HEK293 (cell line): Measurements from ENCODE around the gene ABHD12B.

Source experiments
- IKZF3 ChIP-seq: fragments of 450-650 bp; IDR thresholded peaks from 2 replicates; pipeline ENCODE4 v1.5.0; 2018; ENCODE audit warnings: missing biosample characterization, mild to moderate bottlenecking, missing genetic modification characterization, moderate library complexity
- KLF10 ChIP-seq: fragments of 450-650 bp; IDR thresholded peaks from 2 replicates; pipeline ENCODE4 v1.5.1; 2018; ENCODE audit warnings: missing biosample characterization, mild to moderate bottlenecking, missing genetic modification characterization
- TRIM28 ChIP-seq: IDR thresholded peaks from 2 replicates; pipeline ENCODE4 v1.6.1; 2011; ENCODE audit warnings: low read length, control low read depth, borderline replicate concordance
- WT1 ChIP-seq: fragments of 450-650 bp; formaldehyde crosslinking; IDR thresholded peaks from 2 replicates; pipeline ENCODE4 v1.5.1; 2016; ENCODE audit warnings: missing biosample characterization, missing genetic modification characterization
- ZBTB1 ChIP-seq: fragments of 450-650 bp; formaldehyde crosslinking; IDR thresholded peaks from 2 replicates; pipeline ENCODE4 v1.5.1; 2016; ENCODE audit warnings: missing biosample characterization, missing genetic modification characterization
- ZBTB8A ChIP-seq: fragments of 450-650 bp; formaldehyde crosslinking; IDR thresholded peaks from 2 replicates; pipeline ENCODE4 v1.5.1; 2016; ENCODE audit warnings: missing biosample characterization, missing genetic modification characterization
- ZEB2 ChIP-seq: fragments of 450-650 bp; formaldehyde crosslinking; IDR thresholded peaks from 2 replicates; pipeline ENCODE4 v1.5.1; 2016; ENCODE audit warnings: missing biosample characterization, missing genetic modification characterization
- ZIC2 ChIP-seq: fragments of 450-650 bp; formaldehyde crosslinking; IDR thresholded peaks from 2 replicates; pipeline ENCODE4 v1.5.1; 2016; ENCODE audit warnings: missing biosample characterization, missing genetic modification characterization
- ZNF155 ChIP-seq: fragments of 450-650 bp; formaldehyde crosslinking; IDR thresholded peaks from 2 replicates; pipeline ENCODE4 v1.5.1; 2016; ENCODE audit warnings: missing biosample characterization, missing genetic modification characterization
- ZNF169 ChIP-seq: fragments of 450-650 bp; formaldehyde crosslinking; IDR thresholded peaks from 2 replicates; pipeline ENCODE4 v1.5.1; 2016; ENCODE audit warnings: missing biosample characterization, missing genetic modification characterization
- ZNF175 ChIP-seq: fragments of 450-650 bp; formaldehyde crosslinking; IDR thresholded peaks from 2 replicates; pipeline ENCODE4 v1.5.1; 2016; ENCODE audit warnings: missing biosample characterization, missing genetic modification characterization
- ZNF202 ChIP-seq: fragments of 450-650 bp; formaldehyde crosslinking; IDR thresholded peaks from 2 replicates; pipeline ENCODE4 v1.5.1; 2016; ENCODE audit warnings: missing biosample characterization, missing genetic modification characterization, borderline replicate concordance
- ZNF324 ChIP-seq: fragments of 450-650 bp; formaldehyde crosslinking; IDR thresholded peaks from 2 replicates; pipeline ENCODE4 v1.5.1; 2016; ENCODE audit warnings: missing biosample characterization, missing genetic modification characterization
- ZNF37A ChIP-seq: fragments of 450-650 bp; IDR thresholded peaks from 2 replicates; pipeline ENCODE4 v1.5.1; 2018; ENCODE audit warnings: missing biosample characterization, missing genetic modification characterization
- ZNF423 ChIP-seq: fragments of 450-650 bp; formaldehyde crosslinking; IDR thresholded peaks from 2 replicates; pipeline ENCODE4 v1.5.1; 2016; ENCODE audit warnings: missing biosample characterization, missing genetic modification characterization
- ZNF596 ChIP-seq: fragments of 450-650 bp; IDR thresholded peaks from 2 replicates; pipeline ENCODE4 v1.5.0; 2018; ENCODE audit warnings: missing biosample characterization, mild to moderate bottlenecking, missing genetic modification characterization, moderate library complexity
- ZNF664 ChIP-seq: fragments of 450-650 bp; formaldehyde crosslinking; IDR thresholded peaks from 2 replicates; pipeline ENCODE4 v1.5.1; 2016; ENCODE audit warnings: missing biosample characterization, missing genetic modification characterization
- ZNF843 ChIP-seq: fragments of 450-650 bp; formaldehyde crosslinking; IDR thresholded peaks from 2 replicates; pipeline ENCODE4 v1.5.1; 2016; ENCODE audit warnings: missing biosample characterization, missing genetic modification characterization
- TF ChIP-seq, protein P1 (sequence below): fragments of 450-650 bp; formaldehyde crosslinking; IDR thresholded peaks from 2 replicates; pipeline ENCODE4 v1.5.1; 2016; ENCODE audit warnings: missing biosample characterization, missing genetic modification characterization
- TF ChIP-seq, protein P2 (sequence below): fragments of 450-650 bp; formaldehyde crosslinking; IDR thresholded peaks from 2 replicates; pipeline ENCODE4 v1.5.1; 2016; ENCODE audit warnings: missing biosample characterization, missing genetic modification characterization
- TF ChIP-seq, protein P3 (sequence below): fragments of 450-650 bp; formaldehyde crosslinking; IDR thresholded peaks from 2 replicates; pipeline ENCODE4 v1.5.1; 2016; ENCODE audit warnings: missing biosample characterization, missing genetic modification characterization
- TF ChIP-seq, protein P4 (sequence below): fragments of 450-650 bp; formaldehyde crosslinking; IDR thresholded peaks from 2 replicates; pipeline ENCODE4 v1.5.1; 2016; ENCODE audit warnings: missing biosample characterization, missing genetic modification characterization
- TF ChIP-seq, protein P5 (sequence below): fragments of 450-650 bp; formaldehyde crosslinking; IDR thresholded peaks from 2 replicates; pipeline ENCODE4 v1.5.1; 2016; ENCODE audit warnings: missing biosample characterization, missing genetic modification characterization
- TF ChIP-seq, protein P6 (sequence below): fragments of 450-650 bp; formaldehyde crosslinking; IDR thresholded peaks from 2 replicates; pipeline ENCODE4 v1.5.1; 2017; ENCODE audit warnings: missing biosample characterization, missing genetic modification characterization
- TF ChIP-seq, protein P7 (sequence below): fragments of 450-650 bp; formaldehyde crosslinking; IDR thresholded peaks from 2 replicates; pipeline ENCODE4 v1.5.1; 2016; ENCODE audit warnings: missing biosample characterization, missing genetic modification characterization

The ABHD12B gene

DNA sequence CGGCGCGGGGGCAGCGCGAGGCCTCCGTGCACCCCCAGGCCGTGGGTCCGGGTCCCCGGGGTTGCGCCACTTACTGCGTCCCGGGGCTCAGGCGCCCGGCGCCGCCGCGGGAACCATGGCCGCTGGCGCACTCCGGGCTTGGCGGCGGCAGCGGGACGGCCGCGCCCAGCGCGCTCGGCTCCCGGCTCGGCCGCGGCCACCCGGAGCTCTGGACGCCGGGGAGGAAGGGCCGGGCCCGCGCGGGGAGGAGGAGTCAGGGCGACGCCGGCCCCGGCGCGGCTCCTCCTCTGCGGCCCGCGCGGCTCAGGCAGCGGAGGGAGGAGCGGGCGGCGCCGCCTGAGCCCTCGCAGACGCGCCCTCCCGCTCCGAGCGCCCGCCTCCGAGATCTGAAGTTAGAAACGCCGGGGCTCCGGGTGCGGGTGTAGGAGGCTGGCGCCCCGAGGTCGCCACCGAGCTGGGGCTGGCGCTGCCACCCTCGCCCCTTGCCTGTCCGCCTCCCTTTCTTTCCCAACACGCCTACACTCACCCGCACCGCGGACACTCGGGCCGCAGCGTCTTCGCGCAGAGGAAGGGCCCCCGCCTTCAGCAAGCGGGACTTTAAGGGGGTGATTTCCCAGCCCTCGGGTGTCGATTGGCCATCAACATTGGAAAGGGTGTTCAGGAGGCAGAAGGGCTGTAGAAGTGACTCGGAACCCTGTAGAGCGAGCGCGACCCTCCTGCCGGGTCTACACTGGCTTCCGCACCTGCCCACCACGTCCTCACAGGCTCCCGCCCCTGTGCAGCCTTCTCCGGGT is 40.7 kb upstream of the ABHD12B start, which contains the start of gene NIN (continued):
- TF ChIP-seq ZNF37A (tag by site-specific recombination) = no peak
- TF ChIP-seq ZIC2 (tag by site-specific recombination) = no peak
- TF ChIP-seq KLF10 (tag by site-specific recombination) = no peak
- TF ChIP-seq ZNF324 (tag by site-specific recombination) = no peak
- no peak for TF ChIP-seq ZNF169 (tag by site-specific recombination)
- TF ChIP-seq ZNF423 (tag by site-specific recombination) = no peak
- TF ChIP-seq ZNF155 = no peak
- no peak for TF ChIP-seq ZNF202 (tag by site-specific recombination)
- TF ChIP-seq, protein P1, sequence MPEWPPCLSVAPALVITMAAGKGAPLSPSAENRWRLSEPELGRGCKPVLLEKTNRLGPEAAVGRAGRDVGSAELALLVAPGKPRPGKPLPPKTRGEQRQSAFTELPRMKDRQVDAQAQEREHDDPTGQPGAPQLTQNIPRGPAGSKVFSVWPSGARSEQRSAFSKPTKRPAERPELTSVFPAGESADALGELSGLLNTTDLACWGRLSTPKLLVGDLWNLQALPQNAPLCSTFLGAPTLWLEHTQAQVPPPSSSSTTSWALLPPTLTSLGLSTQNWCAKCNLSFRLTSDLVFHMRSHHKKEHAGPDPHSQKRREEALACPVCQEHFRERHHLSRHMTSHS = no peak
- TF ChIP-seq, protein P2, sequence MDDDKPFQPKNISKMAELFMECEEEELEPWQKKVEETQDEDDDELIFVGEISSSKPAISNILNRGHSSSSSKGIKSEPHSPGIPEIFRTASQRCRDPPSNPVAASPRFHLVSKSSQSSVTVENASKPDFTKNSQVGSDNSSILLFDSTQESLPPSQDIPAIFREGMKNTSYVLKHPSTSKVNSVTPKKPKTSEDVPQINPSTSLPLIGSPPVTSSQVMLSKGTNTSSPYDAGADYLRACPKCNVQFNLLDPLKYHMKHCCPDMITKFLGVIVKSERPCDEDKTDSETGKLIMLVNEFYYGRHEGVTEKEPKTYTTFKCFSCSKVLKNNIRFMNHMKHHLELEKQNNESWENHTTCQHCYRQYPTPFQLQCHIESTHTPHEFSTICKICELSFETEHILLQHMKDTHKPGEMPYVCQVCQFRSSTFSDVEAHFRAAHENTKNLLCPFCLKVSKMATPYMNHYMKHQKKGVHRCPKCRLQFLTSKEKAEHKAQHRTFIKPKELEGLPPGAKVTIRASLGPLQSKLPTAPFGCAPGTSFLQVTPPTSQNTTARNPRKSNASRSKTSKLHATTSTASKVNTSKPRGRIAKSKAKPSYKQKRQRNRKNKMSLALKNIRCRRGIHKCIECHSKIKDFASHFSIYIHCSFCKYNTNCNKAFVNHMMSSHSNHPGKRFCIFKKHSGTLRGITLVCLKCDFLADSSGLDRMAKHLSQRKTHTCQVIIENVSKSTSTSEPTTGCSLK = no peak
- TF ChIP-seq, protein P3, sequence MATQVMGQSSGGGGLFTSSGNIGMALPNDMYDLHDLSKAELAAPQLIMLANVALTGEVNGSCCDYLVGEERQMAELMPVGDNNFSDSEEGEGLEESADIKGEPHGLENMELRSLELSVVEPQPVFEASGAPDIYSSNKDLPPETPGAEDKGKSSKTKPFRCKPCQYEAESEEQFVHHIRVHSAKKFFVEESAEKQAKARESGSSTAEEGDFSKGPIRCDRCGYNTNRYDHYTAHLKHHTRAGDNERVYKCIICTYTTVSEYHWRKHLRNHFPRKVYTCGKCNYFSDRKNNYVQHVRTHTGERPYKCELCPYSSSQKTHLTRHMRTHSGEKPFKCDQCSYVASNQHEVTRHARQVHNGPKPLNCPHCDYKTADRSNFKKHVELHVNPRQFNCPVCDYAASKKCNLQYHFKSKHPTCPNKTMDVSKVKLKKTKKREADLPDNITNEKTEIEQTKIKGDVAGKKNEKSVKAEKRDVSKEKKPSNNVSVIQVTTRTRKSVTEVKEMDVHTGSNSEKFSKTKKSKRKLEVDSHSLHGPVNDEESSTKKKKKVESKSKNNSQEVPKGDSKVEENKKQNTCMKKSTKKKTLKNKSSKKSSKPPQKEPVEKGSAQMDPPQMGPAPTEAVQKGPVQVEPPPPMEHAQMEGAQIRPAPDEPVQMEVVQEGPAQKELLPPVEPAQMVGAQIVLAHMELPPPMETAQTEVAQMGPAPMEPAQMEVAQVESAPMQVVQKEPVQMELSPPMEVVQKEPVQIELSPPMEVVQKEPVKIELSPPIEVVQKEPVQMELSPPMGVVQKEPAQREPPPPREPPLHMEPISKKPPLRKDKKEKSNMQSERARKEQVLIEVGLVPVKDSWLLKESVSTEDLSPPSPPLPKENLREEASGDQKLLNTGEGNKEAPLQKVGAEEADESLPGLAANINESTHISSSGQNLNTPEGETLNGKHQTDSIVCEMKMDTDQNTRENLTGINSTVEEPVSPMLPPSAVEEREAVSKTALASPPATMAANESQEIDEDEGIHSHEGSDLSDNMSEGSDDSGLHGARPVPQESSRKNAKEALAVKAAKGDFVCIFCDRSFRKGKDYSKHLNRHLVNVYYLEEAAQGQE = no peak
- TF ChIP-seq IKZF3 (tag by site-specific recombination) = peak; percentile 11; the same call in 1 of the 2 replicates
- TF ChIP-seq ZNF175 (tag by site-specific recombination) = no peak
- peak; percentile 92 for TF ChIP-seq ZBTB8A (tag by site-specific recombination)
- no peak for TF ChIP-seq TRIM28
- TF ChIP-seq, protein P4, sequence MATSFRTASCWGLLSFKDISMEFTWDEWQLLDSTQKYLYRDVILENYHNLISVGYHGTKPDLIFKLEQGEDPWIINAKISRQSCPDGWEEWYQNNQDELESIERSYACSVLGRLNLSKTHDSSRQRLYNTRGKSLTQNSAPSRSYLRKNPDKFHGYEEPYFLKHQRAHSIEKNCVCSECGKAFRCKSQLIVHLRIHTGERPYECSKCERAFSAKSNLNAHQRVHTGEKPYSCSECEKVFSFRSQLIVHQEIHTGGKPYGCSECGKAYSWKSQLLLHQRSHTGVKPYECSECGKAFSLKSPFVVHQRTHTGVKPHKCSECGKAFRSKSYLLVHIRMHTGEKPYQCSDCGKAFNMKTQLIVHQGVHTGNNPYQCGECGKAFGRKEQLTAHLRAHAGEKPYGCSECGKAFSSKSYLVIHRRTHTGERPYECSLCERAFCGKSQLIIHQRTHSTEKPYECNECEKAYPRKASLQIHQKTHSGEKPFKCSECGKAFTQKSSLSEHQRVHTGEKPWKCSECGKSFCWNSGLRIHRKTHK (tag by site-specific recombination) = no peak
- TF ChIP-seq ZEB2 (tag by site-specific recombination) = peak; percentile 67
- TF ChIP-seq ZNF664 (tag by site-specific recombination) = no peak
- no peak for TF ChIP-seq ZBTB1 (tag by site-specific recombination)
- TF ChIP-seq, protein P5, sequence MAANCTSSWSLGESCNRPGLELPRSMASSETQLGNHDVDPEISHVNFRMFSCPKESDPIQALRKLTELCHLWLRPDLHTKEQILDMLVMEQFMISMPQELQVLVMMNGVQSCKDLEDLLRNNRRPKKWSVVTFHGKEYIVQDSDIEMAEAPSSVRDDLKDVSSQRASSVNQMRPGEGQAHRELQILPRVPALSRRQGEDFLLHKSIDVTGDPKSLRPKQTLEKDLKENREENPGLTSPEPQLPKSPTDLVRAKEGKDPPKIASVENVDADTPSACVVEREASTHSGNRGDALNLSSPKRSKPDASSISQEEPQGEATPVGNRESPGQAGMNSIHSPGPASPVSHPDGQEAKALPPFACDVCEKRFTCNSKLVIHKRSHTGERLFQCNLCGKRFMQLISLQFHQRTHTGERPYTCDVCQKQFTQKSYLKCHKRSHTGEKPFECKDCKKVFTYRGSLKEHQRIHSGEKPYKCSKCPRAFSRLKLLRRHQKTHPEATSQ (tag by site-specific recombination) = no peak
- TF ChIP-seq WT1 (tag by site-specific recombination) = no peak; the same call in 1 of the 2 replicates
- no peak for TF ChIP-seq ZNF843 (tag by site-specific recombination)
- TF ChIP-seq, protein P6, sequence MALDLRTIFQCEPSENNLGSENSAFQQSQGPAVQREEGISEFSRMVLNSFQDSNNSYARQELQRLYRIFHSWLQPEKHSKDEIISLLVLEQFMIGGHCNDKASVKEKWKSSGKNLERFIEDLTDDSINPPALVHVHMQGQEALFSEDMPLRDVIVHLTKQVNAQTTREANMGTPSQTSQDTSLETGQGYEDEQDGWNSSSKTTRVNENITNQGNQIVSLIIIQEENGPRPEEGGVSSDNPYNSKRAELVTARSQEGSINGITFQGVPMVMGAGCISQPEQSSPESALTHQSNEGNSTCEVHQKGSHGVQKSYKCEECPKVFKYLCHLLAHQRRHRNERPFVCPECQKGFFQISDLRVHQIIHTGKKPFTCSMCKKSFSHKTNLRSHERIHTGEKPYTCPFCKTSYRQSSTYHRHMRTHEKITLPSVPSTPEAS (tag by site-specific recombination) = no peak
- TF ChIP-seq ZNF596 (tag by site-specific recombination) = no peak
- TF ChIP-seq, protein P7, sequence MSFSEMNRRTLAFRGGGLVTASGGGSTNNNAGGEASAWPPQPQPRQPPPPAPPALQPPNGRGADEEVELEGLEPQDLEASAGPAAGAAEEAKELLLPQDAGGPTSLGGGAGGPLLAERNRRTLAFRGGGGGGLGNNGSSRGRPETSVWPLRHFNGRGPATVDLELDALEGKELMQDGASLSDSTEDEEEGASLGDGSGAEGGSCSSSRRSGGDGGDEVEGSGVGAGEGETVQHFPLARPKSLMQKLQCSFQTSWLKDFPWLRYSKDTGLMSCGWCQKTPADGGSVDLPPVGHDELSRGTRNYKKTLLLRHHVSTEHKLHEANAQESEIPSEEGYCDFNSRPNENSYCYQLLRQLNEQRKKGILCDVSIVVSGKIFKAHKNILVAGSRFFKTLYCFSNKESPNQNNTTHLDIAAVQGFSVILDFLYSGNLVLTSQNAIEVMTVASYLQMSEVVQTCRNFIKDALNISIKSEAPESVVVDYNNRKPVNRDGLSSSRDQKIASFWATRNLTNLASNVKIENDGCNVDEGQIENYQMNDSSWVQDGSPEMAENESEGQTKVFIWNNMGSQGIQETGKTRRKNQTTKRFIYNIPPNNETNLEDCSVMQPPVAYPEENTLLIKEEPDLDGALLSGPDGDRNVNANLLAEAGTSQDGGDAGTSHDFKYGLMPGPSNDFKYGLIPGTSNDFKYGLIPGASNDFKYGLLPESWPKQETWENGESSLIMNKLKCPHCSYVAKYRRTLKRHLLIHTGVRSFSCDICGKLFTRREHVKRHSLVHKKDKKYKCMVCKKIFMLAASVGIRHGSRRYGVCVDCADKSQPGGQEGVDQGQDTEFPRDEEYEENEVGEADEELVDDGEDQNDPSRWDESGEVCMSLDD (tag by site-specific recombination) = peak; percentile 76
